Measurements from ENCODE around the gene GTPBP2.
"Not testable (repeated sequence)": the region's sequence is repeated elsewhere in the genome, so short reads cannot be mapped to it uniquely, and the experiment has no call there.

GTPBP2 gene

GRCh38 chr6:43665376-43665775 lies 36.3 kb upstream of the GTPBP2 start:
- Histone ChIP-seq H3K9me2 (ENCODE audit: low read depth, low read length) (no peaks in the 10 kb centered on the region), H2AFZ (ENCODE audit: low read length) (no peak overlapping the region), H3K79me2 (ENCODE audit: insufficient read depth, low read length) (no peaks in the 10 kb centered on the region), H3K4me1 (ENCODE audit: insufficient read depth, low read length, severe bottlenecking) (peaks cover 9% of the 10 kb centered on the region), H3K9ac (ENCODE audit: low read length) (no peak overlapping the region), H3K27ac (ENCODE audit: low read depth, low read length, poor library complexity, severe bottlenecking) (no peak overlapping the region), H3K9me3 (ENCODE audit: low read length) (peaks cover 3% of the 10 kb centered on the region; the same call in 1 of the 2 replicates), H3K27me3 (ENCODE audit: insufficient read depth, low read length) (no peaks in the 10 kb centered on the region), H3K4me3 (ENCODE audit: low read depth, low read length, poor library complexity, severe bottlenecking) (no peak overlapping the region), H3K4me2 (ENCODE audit: low read length) (no peak overlapping the region), H3F3A (ENCODE audit: insufficient read depth, low read length) (no peaks in the 10 kb centered on the region), H3K36me3 (ENCODE audit: insufficient read depth, low read length) (no peaks in the 10 kb centered on the region; the same call in 1 of the 2 replicates), H4K20me1 (ENCODE audit: insufficient read depth, low read length) (no peaks in the 10 kb centered on the region)
- TF ChIP-seq, protein P1, sequence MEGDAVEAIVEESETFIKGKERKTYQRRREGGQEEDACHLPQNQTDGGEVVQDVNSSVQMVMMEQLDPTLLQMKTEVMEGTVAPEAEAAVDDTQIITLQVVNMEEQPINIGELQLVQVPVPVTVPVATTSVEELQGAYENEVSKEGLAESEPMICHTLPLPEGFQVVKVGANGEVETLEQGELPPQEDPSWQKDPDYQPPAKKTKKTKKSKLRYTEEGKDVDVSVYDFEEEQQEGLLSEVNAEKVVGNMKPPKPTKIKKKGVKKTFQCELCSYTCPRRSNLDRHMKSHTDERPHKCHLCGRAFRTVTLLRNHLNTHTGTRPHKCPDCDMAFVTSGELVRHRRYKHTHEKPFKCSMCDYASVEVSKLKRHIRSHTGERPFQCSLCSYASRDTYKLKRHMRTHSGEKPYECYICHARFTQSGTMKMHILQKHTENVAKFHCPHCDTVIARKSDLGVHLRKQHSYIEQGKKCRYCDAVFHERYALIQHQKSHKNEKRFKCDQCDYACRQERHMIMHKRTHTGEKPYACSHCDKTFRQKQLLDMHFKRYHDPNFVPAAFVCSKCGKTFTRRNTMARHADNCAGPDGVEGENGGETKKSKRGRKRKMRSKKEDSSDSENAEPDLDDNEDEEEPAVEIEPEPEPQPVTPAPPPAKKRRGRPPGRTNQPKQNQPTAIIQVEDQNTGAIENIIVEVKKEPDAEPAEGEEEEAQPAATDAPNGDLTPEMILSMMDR (IDR thresholded peaks at IDR 0.05; ENCODE audit: low read length) = no peak
- TF ChIP-seq EZH2 (IDR thresholded peaks at IDR 0.05; ENCODE audit: borderline replicate concordance, low read length) = no peak

DNA sequence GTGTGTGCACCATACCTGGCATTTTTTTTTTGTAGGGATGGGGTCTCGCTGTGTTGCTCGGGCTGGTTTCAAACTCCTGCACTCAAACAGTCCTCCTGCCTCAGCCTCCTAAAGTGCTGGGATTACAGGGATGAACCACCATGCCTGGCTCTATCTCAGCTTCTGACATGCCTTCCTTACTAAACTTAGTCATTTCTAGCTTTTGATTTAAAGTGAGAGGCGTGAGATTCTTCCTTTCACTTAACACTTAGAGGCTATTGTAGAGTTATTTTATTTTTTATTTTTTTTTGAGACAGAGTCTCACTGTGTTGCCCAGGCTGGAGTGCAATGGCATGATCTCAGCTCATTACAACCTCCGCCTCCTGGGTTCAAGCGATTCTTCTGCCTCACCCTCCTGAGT lies 33.9 kb upstream of the GTPBP2 start:
- H3K4me1 ChIP-seq (ENCODE audit: insufficient read depth, low read length, severe bottlenecking); H3K4me2 ChIP-seq (ENCODE audit: low read length); H2AFZ ChIP-seq (ENCODE audit: low read length); H3K36me3 ChIP-seq (ENCODE audit: insufficient read depth, low read length); H3K9me3 ChIP-seq (ENCODE audit: low read length); H3K9ac ChIP-seq (ENCODE audit: low read length); H3K4me3 ChIP-seq (ENCODE audit: low read depth, low read length, poor library complexity, severe bottlenecking); H4K20me1 ChIP-seq (ENCODE audit: insufficient read depth, low read length); H3K27me3 ChIP-seq (ENCODE audit: insufficient read depth, low read length); H3K79me2 ChIP-seq (ENCODE audit: insufficient read depth, low read length); H3K27ac ChIP-seq (ENCODE audit: low read depth, low read length, poor library complexity, severe bottlenecking); H3F3A ChIP-seq (ENCODE audit: insufficient read depth, low read length); H3K9me2 ChIP-seq (ENCODE audit: low read depth, low read length): not testable (repeated sequence)

GRCh38 chr6:43658161-43658560 lies 29.1 kb upstream of the GTPBP2 start:
- Histone ChIP-seq H3K79me2 (ENCODE audit: insufficient read depth, low read length) (no peaks in the 10 kb centered on the region), H3K36me3 (ENCODE audit: insufficient read depth, low read length) (no peaks in the 10 kb centered on the region; the same call in 1 of the 2 replicates), H3K9ac (ENCODE audit: low read length) (no peak overlapping the region), H3K27ac (ENCODE audit: low read depth, low read length, poor library complexity, severe bottlenecking) (no peak overlapping the region), H3K4me2 (ENCODE audit: low read length) (no peak overlapping the region), H3K27me3 (ENCODE audit: insufficient read depth, low read length) (peaks cover 5% of the 10 kb centered on the region; the same call in 1 of the 2 replicates), H3K4me1 (ENCODE audit: insufficient read depth, low read length, severe bottlenecking) (no peaks in the 10 kb centered on the region), H3K9me3 (ENCODE audit: low read length) (peaks cover 3% of the 10 kb centered on the region; the same call in 1 of the 2 replicates), H3F3A (ENCODE audit: insufficient read depth, low read length) (no peaks in the 10 kb centered on the region), H2AFZ (ENCODE audit: low read length) (no peak overlapping the region), H3K4me3 (ENCODE audit: low read depth, low read length, poor library complexity, severe bottlenecking) (no peak overlapping the region), H4K20me1 (ENCODE audit: insufficient read depth, low read length) (no peaks in the 10 kb centered on the region), H3K9me2 (ENCODE audit: low read depth, low read length) (no peaks in the 10 kb centered on the region)
- TF ChIP-seq, protein P1 (IDR thresholded peaks at IDR 0.05; ENCODE audit: low read length) = no peak
- no peak for TF ChIP-seq EZH2 (IDR thresholded peaks at IDR 0.05; ENCODE audit: borderline replicate concordance, low read length)

- Histone ChIP-seq H3K9me3 (ENCODE audit: low read length) (peaks cover 3% of the 10 kb centered on the region; the same call in 1 of the 2 replicates), H3K27me3 (ENCODE audit: insufficient read depth, low read length) (peaks cover 5% of the 10 kb centered on the region; the same call in 1 of the 2 replicates), H3K27ac (ENCODE audit: low read depth, low read length, poor library complexity, severe bottlenecking) (no peak overlapping the region), H2AFZ (ENCODE audit: low read length) (no peak overlapping the region), H4K20me1 (ENCODE audit: insufficient read depth, low read length) (no peaks in the 10 kb centered on the region), H3K9ac (ENCODE audit: low read length) (no peak overlapping the region), H3K4me3 (ENCODE audit: low read depth, low read length, poor library complexity, severe bottlenecking) (no peak overlapping the region), H3K4me1 (ENCODE audit: insufficient read depth, low read length, severe bottlenecking) (no peaks in the 10 kb centered on the region), H3K36me3 (ENCODE audit: insufficient read depth, low read length) (no peaks in the 10 kb centered on the region; the same call in 1 of the 2 replicates), H3K79me2 (ENCODE audit: insufficient read depth, low read length) (no peaks in the 10 kb centered on the region), H3K9me2 (ENCODE audit: low read depth, low read length) (no peaks in the 10 kb centered on the region), H3K4me2 (ENCODE audit: low read length) (no peak overlapping the region), H3F3A (ENCODE audit: insufficient read depth, low read length) (no peaks in the 10 kb centered on the region)
- no peak for TF ChIP-seq EZH2 (IDR thresholded peaks at IDR 0.05; ENCODE audit: borderline replicate concordance, low read length)
- TF ChIP-seq, protein P1 (IDR thresholded peaks at IDR 0.05; ENCODE audit: low read length) = 0 out of 2 replicates have a peak, but pooled peaks have one; percentile 11
Measured at GRCh38 chr6:43657221-43657802, 28.2 kb upstream of the GTPBP2 start.

GRCh38 chr6:43652822-43653221 lies 23.8 kb upstream of the GTPBP2 start:
- not testable (repeated sequence) for H3K9me3 ChIP-seq (ENCODE audit: low read length); H3K27me3 ChIP-seq (ENCODE audit: insufficient read depth, low read length); H2AFZ ChIP-seq (ENCODE audit: low read length); H3K4me3 ChIP-seq (ENCODE audit: low read depth, low read length, poor library complexity, severe bottlenecking); H3K27ac ChIP-seq (ENCODE audit: low read depth, low read length, poor library complexity, severe bottlenecking); H3K4me2 ChIP-seq (ENCODE audit: low read length); H3K4me1 ChIP-seq (ENCODE audit: insufficient read depth, low read length, severe bottlenecking); H3K9ac ChIP-seq (ENCODE audit: low read length); H3K79me2 ChIP-seq (ENCODE audit: insufficient read depth, low read length); H3K36me3 ChIP-seq (ENCODE audit: insufficient read depth, low read length); H3K9me2 ChIP-seq (ENCODE audit: low read depth, low read length); H3F3A ChIP-seq (ENCODE audit: insufficient read depth, low read length); H4K20me1 ChIP-seq (ENCODE audit: insufficient read depth, low read length)

All from OCI-LY1 (cell line).